Liver (tissue), 9 donors: ENCODE results near the gene KAZN. TPM values are rescaled to one million over a fixed set of nuclear protein-coding genes. Genes with fewer than 3 reads are reported as not detected.

Experiments used
- DNase-seq: peaks from one replicate; pipeline ENCODE4 v3.0.0-alpha.2; 2017; ENCODE audit warnings: low spot score
- H3K27ac ChIP-seq, 2 donors: one replicate each; pipeline ENCODE4 v1.7.0; 2013; ENCODE audit warnings: inconsistent platforms in 2 of 2, low read length in 2 of 2, control low read depth in 1 of 2, low read depth in 1 of 2, mild to moderate bottlenecking in 1 of 2
- H3K27me3 ChIP-seq, 4 donors: one replicate each; pipeline versions ENCODE4 v1.6.1 to v1.7.0; 2013; ENCODE audit warnings: low read length in 3 of 4, inconsistent platforms in 1 of 4, mild to moderate bottlenecking in 1 of 4, moderate library complexity in 1 of 4; ENCODE audit not compliant: control insufficient read depth in 4 of 4, insufficient read depth in 4 of 4
- H3K36me3 ChIP-seq, 4 donors: one replicate each; pipeline versions ENCODE4 v1.6.1 to v1.7.0; 2013; ENCODE audit warnings: low read length in 3 of 4, mild to moderate bottlenecking in 3 of 4, low read depth in 1 of 4, moderate library complexity in 1 of 4; ENCODE audit not compliant: control insufficient read depth in 4 of 4, insufficient read depth in 3 of 4
- H3K4me1 ChIP-seq, 4 donors: one replicate each; pipeline versions ENCODE4 v1.6.1 to v1.7.0; 2013; ENCODE audit warnings: low read length in 3 of 4, mild to moderate bottlenecking in 3 of 4, moderate library complexity in 1 of 4; ENCODE audit not compliant: control insufficient read depth in 4 of 4, insufficient read depth in 4 of 4
- H3K4me3 ChIP-seq, 3 donors: one replicate each; pipeline versions ENCODE4 v1.6.1 to v1.7.0; 2013; ENCODE audit warnings: low read length in 3 of 3, control low read depth in 1 of 3, low read depth in 1 of 3, mild to moderate bottlenecking in 1 of 3
- H3K9ac ChIP-seq, 2 donors: one replicate each; pipeline ENCODE4 v1.7.0; 2013; ENCODE audit warnings: low read length in 2 of 2, mild to moderate bottlenecking in 2 of 2, moderate library complexity in 2 of 2, control low read depth in 1 of 2, low read depth in 1 of 2
- H3K9me3 ChIP-seq, 4 donors: one replicate each; pipeline versions ENCODE4 v1.6.1 to v1.7.0; 2013; ENCODE audit warnings: low read length in 3 of 4; ENCODE audit not compliant: control insufficient read depth in 4 of 4
- EGR1 ChIP-seq, 2 donors: IDR thresholded peaks; 2 replicates each; pipeline ENCODE4 v1.6.1; 2016 to 2018; ENCODE audit warnings: antibody characterized with exemption in 2 of 2, low read depth in 2 of 2
- FOXA1 ChIP-seq: IDR thresholded peaks from 2 replicates; pipeline ENCODE4 v1.6.1; 2016; ENCODE audit warnings: antibody characterized with exemption
- GABPA ChIP-seq, 2 donors: IDR thresholded peaks in 1 of 2; conservative IDR thresholded peaks in 1 of 2; 2 replicates each; pipeline ENCODE4 v1.6.1; 2016; ENCODE audit warnings: antibody characterized with exemption in 2 of 2, mild to moderate bottlenecking in 1 of 2, moderate library complexity in 1 of 2
- HNF4G ChIP-seq: IDR thresholded peaks from 2 replicates; pipeline ENCODE4 v1.6.1; 2016; ENCODE audit warnings: antibody characterized with exemption
- NR2F2 ChIP-seq: IDR thresholded peaks from 2 replicates; pipeline ENCODE4 v1.6.1; 2016; ENCODE audit warnings: antibody characterized with exemption
- RAD21 ChIP-seq, 2 donors: IDR thresholded peaks; 2 replicates each; pipeline ENCODE4 v1.6.1; 2016; ENCODE audit warnings: antibody characterized with exemption in 2 of 2, mild to moderate bottlenecking in 2 of 2
- TAF1 ChIP-seq: conservative IDR thresholded peaks from 2 replicates; pipeline ENCODE4 v1.6.1; 2016; ENCODE audit warnings: antibody characterized with exemption, mild to moderate bottlenecking
- YY1 ChIP-seq: IDR thresholded peaks from 2 replicates; pipeline ENCODE4 v1.6.1; 2016; ENCODE audit warnings: antibody characterized with exemption, mild to moderate bottlenecking
- WGBS: extraction: QIAGEN DNeasy Blood & Tissue Kit; methylation state at CpG from one replicate; pipeline ENCODE4 v1.1.7; 2013; 5-methylcytosine and 5-hydroxymethylcytosine counted together
- polyA plus RNA-seq, 2 donors: library from polyadenylated mRNA; stranded (reverse) in 1 of 2; unstranded in 1 of 2; fragments of 200-250 nt in 1 of 2; fragments of >200 nt in 1 of 2; fragmentation: Nextera tagmentation in 1 of 2; extraction: Ambion mirVana in 1 of 2; gene quantifications; one replicate each; pipeline versions ENCODE4 v1.2.1 to v1.2.3, GENCODE V29; 2013 to 2015
- total RNA-seq, 2 donors: library from RNA; depleted of rRNA; stranded (reverse); fragments of >200 nt; gene quantifications; one replicate each; pipeline ENCODE4 v1.2.3, GENCODE V29; 2014
- TF ChIP-seq, protein P1 (sequence below): IDR thresholded peaks from 2 replicates; pipeline ENCODE4 v1.6.1; 2016; ENCODE audit warnings: antibody characterized with exemption, mild to moderate bottlenecking
- TF ChIP-seq, protein P2 (sequence below): IDR thresholded peaks from 2 replicates; pipeline ENCODE4 v1.6.1; 2016; ENCODE audit warnings: antibody characterized with exemption
- TF ChIP-seq, protein P3 (sequence below): IDR thresholded peaks from 2 replicates; pipeline ENCODE4 v1.6.1; 2016; ENCODE audit warnings: antibody characterized with exemption
- TF ChIP-seq, protein P4 (sequence below): fragments of 150-350 bp; IDR thresholded peaks from 2 replicates; pipeline ENCODE4 v1.5.1; 2017; ENCODE audit warnings: improper control_type of control experiment, low read depth, low read length; ENCODE audit not compliant: missing input control
- donor health status: healthy.
- donor health status: healthy.
- donor health status: healthy.
- donor health status: healthy.
- donor health status: healthy.

KAZN gene
- total and polyA plus RNA-seq, 4 donors, result 1.9 to 6.9 (median 2.4) TPM

DNA sequence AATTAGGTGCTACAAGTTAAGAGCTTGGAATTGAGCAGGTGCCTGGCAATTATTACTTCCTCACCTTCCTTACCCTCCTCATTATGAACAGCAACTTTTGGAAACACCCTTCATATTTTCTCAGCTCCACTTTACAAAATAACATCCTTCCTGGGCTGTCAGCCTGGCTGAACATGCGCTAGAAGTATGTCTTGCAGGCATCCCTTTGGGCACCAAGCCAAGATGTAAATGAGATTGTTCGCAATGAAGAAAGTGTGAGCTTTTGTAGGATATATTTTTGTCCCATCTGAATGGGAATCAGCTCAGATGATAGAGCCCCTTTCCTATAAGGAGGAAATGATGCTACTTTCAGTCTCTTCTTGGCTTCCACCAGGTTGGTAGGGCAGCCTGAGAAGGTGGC is 245.9 kb downstream of the KAZN start (continued):
- TF ChIP-seq, protein P1, sequence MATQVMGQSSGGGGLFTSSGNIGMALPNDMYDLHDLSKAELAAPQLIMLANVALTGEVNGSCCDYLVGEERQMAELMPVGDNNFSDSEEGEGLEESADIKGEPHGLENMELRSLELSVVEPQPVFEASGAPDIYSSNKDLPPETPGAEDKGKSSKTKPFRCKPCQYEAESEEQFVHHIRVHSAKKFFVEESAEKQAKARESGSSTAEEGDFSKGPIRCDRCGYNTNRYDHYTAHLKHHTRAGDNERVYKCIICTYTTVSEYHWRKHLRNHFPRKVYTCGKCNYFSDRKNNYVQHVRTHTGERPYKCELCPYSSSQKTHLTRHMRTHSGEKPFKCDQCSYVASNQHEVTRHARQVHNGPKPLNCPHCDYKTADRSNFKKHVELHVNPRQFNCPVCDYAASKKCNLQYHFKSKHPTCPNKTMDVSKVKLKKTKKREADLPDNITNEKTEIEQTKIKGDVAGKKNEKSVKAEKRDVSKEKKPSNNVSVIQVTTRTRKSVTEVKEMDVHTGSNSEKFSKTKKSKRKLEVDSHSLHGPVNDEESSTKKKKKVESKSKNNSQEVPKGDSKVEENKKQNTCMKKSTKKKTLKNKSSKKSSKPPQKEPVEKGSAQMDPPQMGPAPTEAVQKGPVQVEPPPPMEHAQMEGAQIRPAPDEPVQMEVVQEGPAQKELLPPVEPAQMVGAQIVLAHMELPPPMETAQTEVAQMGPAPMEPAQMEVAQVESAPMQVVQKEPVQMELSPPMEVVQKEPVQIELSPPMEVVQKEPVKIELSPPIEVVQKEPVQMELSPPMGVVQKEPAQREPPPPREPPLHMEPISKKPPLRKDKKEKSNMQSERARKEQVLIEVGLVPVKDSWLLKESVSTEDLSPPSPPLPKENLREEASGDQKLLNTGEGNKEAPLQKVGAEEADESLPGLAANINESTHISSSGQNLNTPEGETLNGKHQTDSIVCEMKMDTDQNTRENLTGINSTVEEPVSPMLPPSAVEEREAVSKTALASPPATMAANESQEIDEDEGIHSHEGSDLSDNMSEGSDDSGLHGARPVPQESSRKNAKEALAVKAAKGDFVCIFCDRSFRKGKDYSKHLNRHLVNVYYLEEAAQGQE, result no peak
- no peak for TF ChIP-seq HNF4G

DNA sequence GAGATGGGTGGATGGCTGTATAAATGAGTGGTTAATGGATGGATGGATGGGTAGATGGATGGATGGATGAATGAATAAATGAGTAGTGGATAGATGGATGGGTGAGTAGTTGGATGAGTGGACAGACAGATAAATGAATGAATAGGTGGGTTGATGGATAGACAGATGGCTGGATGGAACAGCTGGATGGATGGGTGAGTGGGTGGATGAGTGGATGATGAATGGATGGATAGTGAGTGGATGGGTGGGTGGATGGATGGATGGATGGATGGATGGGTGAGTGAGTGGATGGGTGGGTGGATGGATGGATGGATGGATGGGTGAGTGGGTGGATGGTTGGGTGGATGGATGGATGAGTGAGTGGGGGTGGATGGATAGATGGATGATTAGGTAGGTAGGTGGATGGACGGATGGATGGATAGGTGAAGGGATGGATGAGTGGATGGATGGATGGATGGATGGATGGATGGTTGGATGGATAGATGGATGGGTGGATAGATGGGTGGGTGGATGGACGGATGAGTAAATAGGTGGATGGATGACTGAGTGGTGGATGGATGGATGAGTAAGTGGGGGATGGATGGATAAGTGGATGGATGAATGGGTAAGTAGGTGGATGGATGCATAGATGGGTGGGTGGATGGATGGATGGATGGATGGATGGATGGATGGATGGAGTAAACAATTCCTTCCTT is 246.6 kb downstream of the KAZN start:
- Histone ChIP-seq H3K4me1 (no peaks in the 10 kb centered on the region), H3K4me3 (no peak overlapping the region), H3K27ac (no peak overlapping the region), H3K27me3 (no peaks in the 10 kb centered on the region), H3K9ac (no peak overlapping the region), H3K9me3 (peaks cover 7 to 15% (median 11%) of the 10 kb centered on the region in 4 donors), H3K36me3 (no peaks in the 10 kb centered on the region)
- TF ChIP-seq NR2F2 (no peak), FOXA1 (no peak), YY1 (no peak)
- no peak for DNase-seq
- 72% methylated on average over 2 of the region's 2 CpGs for WGBS

DNA sequence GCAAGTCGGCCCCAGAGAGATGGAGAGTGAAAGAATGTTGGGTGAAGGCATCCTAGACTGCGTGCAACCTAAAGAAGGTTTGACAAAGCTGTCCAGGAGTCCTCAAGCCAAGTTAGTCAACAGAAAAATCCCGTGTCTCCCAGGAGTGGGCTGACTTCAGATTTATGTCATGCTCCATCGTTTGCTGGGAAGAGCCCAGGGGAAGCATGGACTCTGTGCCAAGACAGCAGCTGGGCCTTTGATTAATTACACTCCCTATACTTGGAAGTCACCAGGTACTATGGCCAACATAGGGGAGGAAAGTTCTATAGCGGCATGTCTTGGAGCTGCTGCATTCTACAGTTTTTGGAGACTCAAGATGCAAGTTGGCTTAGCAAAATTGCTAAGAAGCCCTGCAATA is 247.4 kb downstream of the KAZN start:
- no peak overlapping the region for H3K9ac ChIP-seq
- no peaks in the 10 kb centered on the region for H3K27me3 ChIP-seq
- no peaks in the 10 kb centered on the region for H3K36me3 ChIP-seq
- no peak overlapping the region for H3K27ac ChIP-seq
- DNase-seq, result no peak
- H3K4me3 ChIP-seq, result no peak overlapping the region
- H3K4me1 ChIP-seq, result no peaks in the 10 kb centered on the region
- TF ChIP-seq, protein P2, sequence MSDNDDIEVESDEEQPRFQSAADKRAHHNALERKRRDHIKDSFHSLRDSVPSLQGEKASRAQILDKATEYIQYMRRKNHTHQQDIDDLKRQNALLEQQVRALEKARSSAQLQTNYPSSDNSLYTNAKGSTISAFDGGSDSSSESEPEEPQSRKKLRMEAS, result no peak
- TF ChIP-seq, protein P3, sequence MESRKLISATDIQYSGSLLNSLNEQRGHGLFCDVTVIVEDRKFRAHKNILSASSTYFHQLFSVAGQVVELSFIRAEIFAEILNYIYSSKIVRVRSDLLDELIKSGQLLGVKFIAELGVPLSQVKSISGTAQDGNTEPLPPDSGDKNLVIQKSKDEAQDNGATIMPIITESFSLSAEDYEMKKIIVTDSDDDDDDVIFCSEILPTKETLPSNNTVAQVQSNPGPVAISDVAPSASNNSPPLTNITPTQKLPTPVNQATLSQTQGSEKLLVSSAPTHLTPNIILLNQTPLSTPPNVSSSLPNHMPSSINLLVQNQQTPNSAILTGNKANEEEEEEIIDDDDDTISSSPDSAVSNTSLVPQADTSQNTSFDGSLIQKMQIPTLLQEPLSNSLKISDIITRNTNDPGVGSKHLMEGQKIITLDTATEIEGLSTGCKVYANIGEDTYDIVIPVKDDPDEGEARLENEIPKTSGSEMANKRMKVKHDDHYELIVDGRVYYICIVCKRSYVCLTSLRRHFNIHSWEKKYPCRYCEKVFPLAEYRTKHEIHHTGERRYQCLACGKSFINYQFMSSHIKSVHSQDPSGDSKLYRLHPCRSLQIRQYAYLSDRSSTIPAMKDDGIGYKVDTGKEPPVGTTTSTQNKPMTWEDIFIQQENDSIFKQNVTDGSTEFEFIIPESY, result no peak
- TF ChIP-seq, protein P1, result no peak
- no peak for TF ChIP-seq EGR1 (IDR thresholded peaks at IDR 0.05; ENCODE audit: low read depth in 2 of 2)
- TF ChIP-seq GABPA (IDR thresholded peaks at IDR 0.05 in 1 of 2, conservative IDR thresholded peaks at IDR 0.05 in 1 of 2), result no peak
- TF ChIP-seq, protein P4, sequence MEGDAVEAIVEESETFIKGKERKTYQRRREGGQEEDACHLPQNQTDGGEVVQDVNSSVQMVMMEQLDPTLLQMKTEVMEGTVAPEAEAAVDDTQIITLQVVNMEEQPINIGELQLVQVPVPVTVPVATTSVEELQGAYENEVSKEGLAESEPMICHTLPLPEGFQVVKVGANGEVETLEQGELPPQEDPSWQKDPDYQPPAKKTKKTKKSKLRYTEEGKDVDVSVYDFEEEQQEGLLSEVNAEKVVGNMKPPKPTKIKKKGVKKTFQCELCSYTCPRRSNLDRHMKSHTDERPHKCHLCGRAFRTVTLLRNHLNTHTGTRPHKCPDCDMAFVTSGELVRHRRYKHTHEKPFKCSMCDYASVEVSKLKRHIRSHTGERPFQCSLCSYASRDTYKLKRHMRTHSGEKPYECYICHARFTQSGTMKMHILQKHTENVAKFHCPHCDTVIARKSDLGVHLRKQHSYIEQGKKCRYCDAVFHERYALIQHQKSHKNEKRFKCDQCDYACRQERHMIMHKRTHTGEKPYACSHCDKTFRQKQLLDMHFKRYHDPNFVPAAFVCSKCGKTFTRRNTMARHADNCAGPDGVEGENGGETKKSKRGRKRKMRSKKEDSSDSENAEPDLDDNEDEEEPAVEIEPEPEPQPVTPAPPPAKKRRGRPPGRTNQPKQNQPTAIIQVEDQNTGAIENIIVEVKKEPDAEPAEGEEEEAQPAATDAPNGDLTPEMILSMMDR, result no peak
- no peak for TF ChIP-seq RAD21 (IDR thresholded peaks at IDR 0.05)
- no peak for TF ChIP-seq NR2F2
- no peak for TF ChIP-seq TAF1
- H3K9me3 ChIP-seq, result peaks cover 7 to 15% (median 11%) of the 10 kb centered on the region in 4 donors
- 76% methylated on average over 5 of the region's 5 CpGs for WGBS
